Measurements from ENCODE around the gene VIT.

- TF ChIP-seq CTCF (IDR thresholded peaks at IDR 0.05) (no peak), POLR2A (IDR thresholded peaks at IDR 0.05) (no peak), EP300 (IDR thresholded peaks at IDR 0.05) (no peak)
Observed at GRCh38 chr2:36855429-36855828, 158.9 kb downstream of the VIT start.
